Prostate gland (tissue), 2 donors: Measurements from ENCODE around the gene MYBPH. TPM values are rescaled to one million over a fixed set of nuclear protein-coding genes. Genes with fewer than 3 reads are reported as not detected.

Experiments used
- DNase-seq: peaks from one replicate; pipeline ENCODE4 v3.0.0-alpha.2; 2019; ENCODE audit warnings: low spot score
- H3K27ac ChIP-seq, 2 donors: fragments of 200-600 bp; sonication (generic); 2 replicates each; pipeline ENCODE4 v1.5.1; 2017 to 2019
- H3K27me3 ChIP-seq: fragments of 200-600 bp; sonication (generic); replicated peaks from 2 replicates; pipeline ENCODE4 v1.5.1; 2019; ENCODE audit not compliant: insufficient read depth
- H3K36me3 ChIP-seq, 2 donors: fragments of 200-600 bp; sonication (generic); 1 replicate in 1 of 2; 2 replicates in 1 of 2; pipeline versions ENCODE4 v1.5.1 to v1.8.1; 2017 to 2019
- H3K4me1 ChIP-seq: fragments of 200-600 bp; sonication (generic); replicated peaks from 2 replicates; pipeline ENCODE4 v1.5.1; 2019
- H3K4me3 ChIP-seq, 2 donors: fragments of 200-600 bp; sonication (generic); 2 replicates each; pipeline ENCODE4 v1.5.1; 2017 to 2019
- H3K9me3 ChIP-seq: fragments of 200-600 bp; sonication (generic); 2 replicates; pipeline ENCODE4 v1.5.1; 2017
- CTCF ChIP-seq, 4 experiments: fragments of 200-600 bp in 2 of 4; fragments of 450-650 bp in 2 of 4; sonication (generic) in 2 of 4; IDR thresholded peaks; 1 replicate in 3 of 4; 2 replicates in 1 of 4; pipeline ENCODE4 v1.5.1; 2016 to 2019; ENCODE audit warnings: antibody characterized with exemption in 4 of 4, mild to moderate bottlenecking in 2 of 4, moderate library complexity in 2 of 4
- POLR2A ChIP-seq: fragments of 450-650 bp; IDR thresholded peaks from one replicate; pipeline ENCODE4 v1.6.1; 2016; ENCODE audit warnings: antibody characterized with exemption, mild to moderate bottlenecking
- POLR2AphosphoS5 ChIP-seq: sonication (generic); formaldehyde crosslinking; IDR thresholded peaks from one replicate; pipeline ENCODE4 v1.6.1; 2017; ENCODE audit warnings: antibody characterized with exemption
- WGBS: methylation state at CpG from one replicate; pipeline ENCODE4 v1.1.5; 2018; 5-methylcytosine and 5-hydroxymethylcytosine counted together
- intact Hi-C: fragments of 100-400 bp; cut with DNase I; formaldehyde crosslinking; loops from one replicate; pipeline ENCODE4 v1.14.2; 2022
- total RNA-seq, 2 donors: library from RNA; depleted of rRNA; stranded (reverse); fragments of >200 nt; gene quantifications; one replicate each; pipeline ENCODE4 v1.1.0, GENCODE V29; 2016

Gene MYBPH
- total RNA-seq, 2 donors from 2014 or later: 7.7 TPM; not detected in 1

GRCh38 chr1:203135636-203136305, 39.9 kb downstream of the MYBPH start:
- Histone ChIP-seq H3K36me3 (no peaks in the 10 kb centered on the region), H3K27ac (no peak overlapping the region), H3K4me1 (no peaks in the 10 kb centered on the region), H3K9me3 (no peaks in the 10 kb centered on the region), H3K27me3 (no peaks in the 10 kb centered on the region), H3K4me3 (no peak overlapping the region)
- no peak for DNase-seq
- intact Hi-C loops: no loop called here
- no peak for TF ChIP-seq POLR2AphosphoS5
- TF ChIP-seq CTCF (IDR thresholded peaks at IDR 0.05): no peak
- TF ChIP-seq POLR2A: no peak
- WGBS: 68% methylated on average over 8 of the region's 8 CpGs

GRCh38 chr1:203133970-203134725, 41.5 kb downstream of the MYBPH start:
- Histone ChIP-seq H3K9me3 (no peaks in the 10 kb centered on the region), H3K4me1 (no peaks in the 10 kb centered on the region), H3K27me3 (no peaks in the 10 kb centered on the region), H3K27ac (no peak overlapping the region), H3K36me3 (no peaks in the 10 kb centered on the region), H3K4me3 (no peak overlapping the region)
- DNase-seq: no peak
- TF ChIP-seq POLR2AphosphoS5 (no peak), POLR2A (no peak), CTCF (IDR thresholded peaks at IDR 0.05) (no peak)
- 80% methylated on average over 12 of the region's 12 CpGs for WGBS
- intact Hi-C loops: no loop called here

DNA sequence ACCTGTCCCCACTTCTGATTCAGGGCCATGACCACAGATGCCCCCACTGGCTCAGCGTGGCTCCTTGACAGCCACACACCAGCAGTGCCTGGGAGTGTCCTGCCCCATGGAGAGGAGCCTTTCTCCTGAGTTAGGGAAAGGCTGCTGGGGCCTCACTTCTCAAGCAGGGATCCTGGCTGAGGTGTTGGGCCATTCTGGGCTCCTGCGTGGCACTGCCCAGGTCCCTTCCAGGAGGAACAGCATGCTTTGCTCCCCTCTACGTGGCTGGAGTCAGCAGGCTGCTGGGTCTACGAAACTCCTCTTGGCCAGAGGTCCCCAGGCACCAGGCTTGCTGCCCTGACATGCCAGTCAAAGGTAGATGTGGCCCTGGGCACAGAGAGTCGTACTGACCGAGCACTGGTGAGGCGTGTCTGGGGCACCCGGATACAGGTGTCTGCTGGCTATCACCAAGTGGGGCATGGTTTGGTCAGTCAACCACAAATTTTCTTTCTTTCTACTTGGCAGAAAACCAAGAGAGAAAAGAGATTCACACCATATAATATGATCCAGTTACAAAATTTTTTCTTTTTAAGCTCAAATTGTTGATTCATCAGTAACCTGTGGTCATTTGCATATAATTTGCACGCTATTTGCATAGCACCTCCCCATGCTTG, 44.0 kb downstream of the MYBPH start:
- DNase-seq: no peak
- intact Hi-C loops: no loop called here
- H3K4me3 ChIP-seq: no peak overlapping the region
- H3K36me3 ChIP-seq: no peaks in the 10 kb centered on the region
- 95% methylated on average over 8 of the region's 9 CpGs for WGBS
- H3K4me1 ChIP-seq: peaks cover 6% of the 10 kb centered on the region
- H3K27me3 ChIP-seq: peaks cover 5% of the 10 kb centered on the region
- no peak for TF ChIP-seq POLR2AphosphoS5
- no peak for TF ChIP-seq CTCF (IDR thresholded peaks at IDR 0.05)
- no peak for TF ChIP-seq POLR2A
- H3K27ac ChIP-seq: no peak overlapping the region
- H3K9me3 ChIP-seq: no peaks in the 10 kb centered on the region

DNA sequence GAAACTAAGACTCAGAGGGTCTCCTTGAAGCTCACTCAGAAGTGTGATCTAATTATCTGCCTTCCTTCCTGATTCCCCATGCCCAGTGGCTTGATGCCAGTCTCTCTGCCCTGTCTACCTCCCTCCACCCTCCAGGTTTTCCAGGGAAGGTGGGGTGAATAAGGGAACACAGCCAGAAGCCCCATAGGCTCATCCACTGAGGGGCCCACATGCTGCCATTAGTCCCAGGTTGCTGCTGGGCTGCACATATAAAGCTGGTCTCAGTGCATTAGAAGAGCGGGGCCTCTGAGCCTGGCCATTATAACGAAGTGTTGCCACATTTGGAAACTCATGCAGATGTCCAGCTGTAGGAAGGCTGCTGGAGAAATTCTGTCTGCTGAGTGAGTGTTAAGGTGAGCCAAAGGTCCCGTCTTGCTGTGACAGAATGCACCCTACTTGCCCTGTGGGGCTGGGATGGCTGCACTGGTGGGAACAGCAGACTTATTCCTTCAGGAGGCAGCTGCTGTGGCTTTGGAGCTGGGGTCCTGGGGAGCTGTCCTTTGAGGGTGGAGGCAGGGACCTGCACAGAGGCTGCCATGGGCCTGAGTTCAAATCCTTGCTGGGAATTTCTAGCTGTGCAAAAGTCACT, 45.2 kb downstream of the MYBPH start:
- WGBS: 89% methylated on average over 3 of the region's 3 CpGs
- no peak for DNase-seq
- intact Hi-C loops: no loop called here
- Histone ChIP-seq H3K36me3 (no peaks in the 10 kb centered on the region), H3K9me3 (no peaks in the 10 kb centered on the region), H3K27me3 (peaks cover 9% of the 10 kb centered on the region), H3K4me3 (no peak overlapping the region), H3K4me1 (peaks cover 6% of the 10 kb centered on the region), H3K27ac (no peak overlapping the region)
- no peak for TF ChIP-seq CTCF (IDR thresholded peaks at IDR 0.05)
- TF ChIP-seq POLR2AphosphoS5: no peak
- TF ChIP-seq POLR2A: no peak
